Measurements from ENCODE around the gene BCAP31. TPM values are rescaled to one million over a fixed set of nuclear protein-coding genes. Genes with fewer than 3 reads are reported as not detected.
A peak's percentile ranks its signal among the peaks of the same experiment; 100 is the strongest.

The BCAP31 gene
- total and polyA plus RNA-seq, 3 donors from 2014 or later = 149 to 222 (median 153) TPM

- Histone ChIP-seq H3K4me3 (no peak overlapping the region), H3K4me1 (peaks cover 14% of the 10 kb centered on the region), H3K9me3 (no peaks in the 10 kb centered on the region), H3K27ac (peak overlapping the region; percentile 39 to 72), H3K27me3 (no peaks in the 10 kb centered on the region), H3K36me3 (ENCODE audit: low read depth, missing control alignments) (no peaks in the 10 kb centered on the region)
- 53% methylated on average over 3 of the region's 7 CpGs; no CpG with 5 or more reads in 1 of the 2 donors for WGBS, 2 donors
- TF ChIP-seq POLR2A (IDR thresholded peaks at IDR 0.05) = no peak
- TF ChIP-seq CTCF (IDR thresholded peaks at IDR 0.05) = no peak
- intact Hi-C loops (cut with DNase I; ENCODE audit: low total_unique reads) = loop anchor here (10.0 kb wide), 1 partner anchor 190 kb away; no protein-coding TSS in a partner anchor
- DNase-seq = no peak
Observed at GRCh38 chrX:153764786-153765137, 40.6 kb upstream of the BCAP31 start.

- no peaks in the 10 kb centered on the region for H3K36me3 ChIP-seq (ENCODE audit: low read depth, missing control alignments)
- H3K27me3 ChIP-seq = no peaks in the 10 kb centered on the region
- H3K9me3 ChIP-seq = no peaks in the 10 kb centered on the region
- 46% methylated on average over 15 of the region's 26 CpGs; no CpG with 5 or more reads in 1 of the 2 donors for WGBS, 2 donors
- H3K4me1 ChIP-seq = peaks cover 14% of the 10 kb centered on the region
- intact Hi-C loops (cut with DNase I; ENCODE audit: low total_unique reads) = loop anchor here (10.0 kb wide), 1 partner anchor 191 kb away; no protein-coding TSS in a partner anchor
- no peak within 1 kb of the TSS for H3K4me3 ChIP-seq
- H3K27ac ChIP-seq = peak within 1 kb of the TSS; percentile 39 to 72
- no peak for TF ChIP-seq POLR2A (IDR thresholded peaks at IDR 0.05)
- peak; percentile 71 to 81 (median 80) for TF ChIP-seq CTCF (IDR thresholded peaks at IDR 0.05)
- peak; percentile 79 for DNase-seq
Observed at GRCh38 chrX:153763989-153764755, 40.0 kb upstream of the BCAP31 start, which contains the start of gene PLXNB3. Gene PLXNB3 (plus strand): TSS chrX:153764249. CDS start chrX:153765536, 1,287 bp downstream.

DNA sequence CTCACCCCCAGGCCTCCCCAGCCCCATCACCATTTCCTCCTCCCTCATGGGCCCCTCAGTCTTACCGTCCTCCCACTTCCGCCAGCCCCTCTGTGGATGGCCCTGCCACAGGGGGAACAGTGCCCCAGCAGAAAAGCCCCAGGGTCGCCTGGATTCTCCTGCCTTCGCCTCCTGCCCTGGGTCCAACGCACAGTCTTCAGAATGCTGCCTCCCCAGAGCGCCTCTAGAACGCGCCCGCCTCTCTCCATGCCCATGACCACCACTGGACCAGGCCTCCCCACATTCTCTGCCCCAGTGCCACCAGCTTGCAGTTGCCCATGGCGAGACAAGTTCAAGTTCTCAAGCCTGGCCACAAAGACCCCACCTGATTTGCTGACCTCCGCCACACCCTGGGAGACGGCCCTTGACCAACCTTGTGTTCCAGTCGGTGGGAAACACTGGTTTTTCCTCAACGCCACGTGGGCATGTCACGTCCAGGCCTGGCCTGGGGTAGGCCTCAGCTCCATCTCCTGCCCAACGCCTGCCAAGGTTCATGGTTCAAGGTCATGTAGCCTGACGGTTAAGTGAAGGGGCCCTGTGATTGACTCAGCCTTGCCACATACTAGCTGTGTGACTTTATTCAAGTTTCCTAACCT is 39.2 kb upstream of the BCAP31 start:
- Histone ChIP-seq H3K4me3 (no peak overlapping the region), H3K27me3 (no peaks in the 10 kb centered on the region), H3K36me3 (ENCODE audit: low read depth, missing control alignments) (no peaks in the 10 kb centered on the region), H3K9me3 (no peaks in the 10 kb centered on the region), H3K27ac (no peak overlapping the region), H3K4me1 (peaks cover 14% of the 10 kb centered on the region)
- intact Hi-C loops (cut with DNase I; ENCODE audit: low total_unique reads) = loop anchor here (10.0 kb wide), 1 partner anchor 191 kb away; no protein-coding TSS in a partner anchor
- no peak for TF ChIP-seq POLR2A (IDR thresholded peaks at IDR 0.05)
- 76 to 84% methylated on average over 6 to 18 of the region's 18 CpGs for WGBS, 2 donors
- DNase-seq = no peak

DNA sequence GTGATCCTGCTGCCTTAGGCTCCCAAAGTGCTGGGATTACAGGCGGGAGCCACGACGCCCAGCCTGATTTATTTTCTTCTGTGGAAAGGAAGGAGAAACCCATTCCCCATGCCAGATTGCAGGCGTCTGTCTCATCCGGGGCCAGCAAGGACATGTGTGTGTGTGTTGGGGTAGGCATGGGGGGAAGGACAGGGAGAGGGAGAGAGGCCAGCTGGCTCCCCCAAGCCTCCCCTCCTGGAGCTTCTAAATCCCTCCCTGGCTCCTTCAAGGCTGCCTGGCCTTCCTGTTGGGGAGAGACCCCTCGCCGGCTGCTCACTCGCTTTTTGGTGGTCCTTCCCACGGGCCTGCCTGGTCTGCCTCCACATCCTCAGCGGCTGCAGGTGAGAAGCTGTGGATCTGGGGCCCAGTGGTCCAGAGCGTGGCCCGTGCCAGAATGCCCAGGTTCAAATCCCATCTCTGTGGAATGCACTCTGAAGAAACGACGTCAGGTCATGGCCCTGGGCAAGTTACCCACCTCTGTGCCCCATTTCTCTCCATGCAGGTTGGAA is 38.5 kb upstream of the BCAP31 start:
- Histone ChIP-seq H3K9me3 (no peaks in the 10 kb centered on the region), H3K27me3 (no peaks in the 10 kb centered on the region), H3K27ac (no peak overlapping the region), H3K36me3 (ENCODE audit: low read depth, missing control alignments) (no peaks in the 10 kb centered on the region), H3K4me1 (peaks cover 14% of the 10 kb centered on the region), H3K4me3 (no peak overlapping the region)
- intact Hi-C loops (cut with DNase I; ENCODE audit: low total_unique reads) = loop anchor here (10.0 kb wide), 1 partner anchor 192 kb away; no protein-coding TSS in a partner anchor
- no peak for TF ChIP-seq CTCF (IDR thresholded peaks at IDR 0.05)
- TF ChIP-seq POLR2A (IDR thresholded peaks at IDR 0.05) = no peak
- 92% methylated on average over 14 of the region's 14 CpGs; no CpG with 5 or more reads in 1 of the 2 donors for WGBS, 2 donors
- no peak for DNase-seq

DNA sequence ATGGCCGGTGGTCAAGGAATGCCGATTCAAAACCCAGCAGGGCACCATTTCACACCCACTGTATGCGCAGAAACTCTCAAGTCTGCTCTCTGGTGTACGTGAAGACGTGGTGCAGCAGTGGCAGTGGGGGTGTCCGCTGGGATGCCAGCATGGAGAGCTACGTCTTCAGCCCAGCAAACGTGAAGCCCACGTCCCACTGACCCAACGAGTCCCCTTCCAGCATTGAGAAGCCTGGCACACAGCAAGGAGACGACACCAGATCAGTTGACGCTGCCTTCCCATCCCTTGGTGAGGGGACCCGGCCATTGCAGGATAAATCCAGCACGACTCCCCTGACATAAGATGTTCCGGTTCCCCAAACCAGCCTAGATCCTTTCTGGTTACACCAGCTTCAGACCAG is 37.7 kb upstream of the BCAP31 start:
- intact Hi-C loops (cut with DNase I; ENCODE audit: low total_unique reads) = loop anchor here (10.0 kb wide), 1 partner anchor 193 kb away; no protein-coding TSS in a partner anchor
- Histone ChIP-seq H3K27ac (no peak overlapping the region), H3K36me3 (ENCODE audit: low read depth, missing control alignments) (no peaks in the 10 kb centered on the region), H3K9me3 (no peaks in the 10 kb centered on the region), H3K4me1 (peaks cover 14% of the 10 kb centered on the region), H3K4me3 (no peak overlapping the region), H3K27me3 (no peaks in the 10 kb centered on the region)
- WGBS, 2 donors = 63 to 89% methylated on average over 3 to 15 of the region's 15 CpGs
- no peak for DNase-seq
- TF ChIP-seq POLR2A (IDR thresholded peaks at IDR 0.05) (no peak), CTCF (IDR thresholded peaks at IDR 0.05) (no peak)
